Measurements from ENCODE around the gene TBCB.

Gene TBCB

DNA sequence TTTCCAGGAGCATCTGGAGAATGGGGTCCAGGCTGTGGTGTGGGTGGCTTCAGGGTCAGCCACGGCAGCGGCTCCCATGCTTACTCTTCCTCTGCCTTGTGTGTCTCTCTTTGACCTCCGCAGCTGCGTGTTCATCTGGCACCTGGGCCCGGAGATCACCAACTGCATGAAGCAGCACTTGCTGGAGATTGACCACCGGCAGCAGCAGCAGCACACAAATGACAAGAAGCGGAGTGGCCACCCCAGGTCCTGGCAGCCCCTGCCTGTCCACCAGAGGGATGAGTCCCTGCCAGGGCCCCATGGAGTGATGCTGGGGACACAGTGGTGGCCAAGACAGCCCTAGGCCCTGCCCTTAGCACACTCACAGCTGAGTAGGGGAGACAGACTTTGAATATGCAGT, 22.7 kb upstream of the TBCB start:
- DNase-seq (ENCODE audit: low read depth): no peak
- TF ChIP-seq CTCF (conservative IDR thresholded peaks at IDR 0.05; ENCODE audit: low read depth, low read length): no peak
- no peak overlapping the region for H3K4me3 ChIP-seq (ENCODE audit: low read depth, low read length)

- no peak for TF ChIP-seq CTCF (conservative IDR thresholded peaks at IDR 0.05; ENCODE audit: low read depth, low read length)
- no peak overlapping the region for H3K4me3 ChIP-seq (ENCODE audit: low read depth, low read length)
- no peak for DNase-seq (ENCODE audit: low read depth)
Measured at GRCh38 chr19:36093146-36093662, 22.1 kb upstream of the TBCB start.

DNA sequence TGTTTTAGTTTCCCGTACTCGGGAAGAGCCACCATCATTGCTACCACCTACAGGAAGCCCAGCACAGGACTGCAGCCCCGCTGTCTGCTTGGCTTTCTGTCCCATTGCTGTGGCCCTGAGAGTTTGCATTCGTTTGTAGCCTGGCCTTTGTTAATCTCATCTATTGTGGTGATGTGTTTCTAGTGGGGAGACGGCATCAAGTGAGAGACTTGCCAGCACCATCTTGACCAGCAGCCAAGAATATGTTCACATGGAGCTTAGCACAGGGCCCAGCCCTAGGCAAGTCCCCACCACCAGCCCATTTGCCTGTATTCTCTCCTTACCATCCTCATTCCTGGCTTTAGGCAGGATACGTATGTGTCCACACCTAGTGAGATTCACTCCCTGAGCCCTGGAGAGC, 21.6 kb upstream of the TBCB start:
- no peak overlapping the region for H3K4me3 ChIP-seq (ENCODE audit: low read depth, low read length)
- no peak for TF ChIP-seq CTCF (conservative IDR thresholded peaks at IDR 0.05; ENCODE audit: low read depth, low read length)
- DNase-seq (ENCODE audit: low read depth): no peak

GRCh38 chr19:36097036-36097435, 18.2 kb upstream of the TBCB start:
- TF ChIP-seq CTCF (conservative IDR thresholded peaks at IDR 0.05; ENCODE audit: low read depth, low read length): no peak
- DNase-seq (ENCODE audit: low read depth): no peak
- H3K4me3 ChIP-seq (ENCODE audit: low read depth, low read length): no peak overlapping the region

DNA sequence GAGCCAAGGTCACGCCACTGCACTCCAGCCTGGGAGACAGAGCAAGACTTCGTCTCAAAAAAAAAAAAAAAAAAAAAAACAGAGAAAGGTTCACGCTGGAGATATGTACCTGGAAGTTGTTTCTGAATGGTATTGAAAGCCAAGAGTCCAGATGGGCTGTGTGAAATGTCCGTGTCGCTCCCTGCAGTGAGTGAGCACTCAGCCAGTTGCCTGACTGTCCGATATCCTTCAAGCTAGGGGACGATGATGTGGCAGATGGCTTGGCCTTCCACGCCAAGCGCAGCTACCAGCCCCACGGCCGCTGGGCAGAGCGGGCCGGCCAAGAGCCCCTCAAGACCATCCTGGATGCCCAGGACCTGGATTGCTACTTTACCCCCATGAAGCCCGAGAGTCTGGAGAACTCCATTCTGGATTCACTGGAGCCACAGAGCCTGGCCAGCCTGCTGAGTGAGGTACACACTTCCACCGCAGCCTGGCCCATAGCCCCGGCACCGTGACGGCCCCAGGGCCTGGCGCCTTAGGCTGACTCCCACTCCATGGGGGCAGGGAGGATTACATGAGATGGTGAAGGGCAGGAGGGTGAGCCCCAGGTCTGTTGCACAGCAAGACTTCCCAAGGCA, 16.0 kb upstream of the TBCB start:
- DNase-seq (ENCODE audit: low read depth): no peak
- no peak for TF ChIP-seq CTCF (conservative IDR thresholded peaks at IDR 0.05; ENCODE audit: low read depth, low read length)

DNA sequence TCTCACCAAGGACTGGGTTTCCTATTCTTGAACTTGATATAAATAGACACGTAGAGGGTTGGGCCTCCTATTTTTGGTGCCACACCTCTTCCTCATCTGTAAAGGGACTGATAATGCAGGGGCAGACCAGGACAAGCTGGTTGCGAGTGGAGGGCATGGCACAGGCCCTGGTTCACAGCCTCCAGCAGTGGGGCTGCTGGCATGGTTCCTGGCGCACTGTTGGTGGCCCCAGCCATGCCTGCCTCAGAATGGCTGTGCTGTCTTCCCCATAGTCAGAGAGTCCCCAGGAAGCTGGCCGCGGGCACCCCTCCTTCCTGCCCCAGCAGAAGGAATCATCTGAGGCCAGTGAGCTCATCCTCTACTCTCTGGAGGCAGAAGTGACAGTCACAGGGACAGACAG, 14.8 kb upstream of the TBCB start:
- H3K4me3 ChIP-seq (ENCODE audit: low read depth, low read length): no peak overlapping the region
- no peak for DNase-seq (ENCODE audit: low read depth)
- TF ChIP-seq CTCF (conservative IDR thresholded peaks at IDR 0.05; ENCODE audit: low read depth, low read length): no peak

More for the DNA sequence above, 16.0 kb upstream of the TBCB start:
- no peak overlapping the region for H3K4me3 ChIP-seq (ENCODE audit: low read depth, low read length)

Measured in choroid plexus epithelial cell (primary cell).